BE2C (cell line): ENCODE measurements around the gene THSD7A.

ENCODE experiments used
- DNase-seq: peaks from one replicate; pipeline ENCODE4 v3.0.0-alpha.2; 2020
- H3K27me3 ChIP-seq: fragments of 250-450 bp; sonication (Bioruptor Pico); 2 replicates; pipeline ENCODE4 v1.5.1; 2020; ENCODE audit warnings: mild to moderate bottlenecking
- H3K36me3 ChIP-seq: fragments of 250-450 bp; sonication (Bioruptor Pico); 2 replicates; pipeline ENCODE4 v1.5.1; 2020; ENCODE audit warnings: mild to moderate bottlenecking
- H3K4me1 ChIP-seq: fragments of 250-450 bp; sonication (Bioruptor Pico); 2 replicates; pipeline ENCODE4 v1.5.1; 2020
- H3K4me3 ChIP-seq: 2 replicates; pipeline ENCODE4 v1.5.1; 2011; ENCODE audit warnings: low read depth, low read length
- H3K9me3 ChIP-seq: fragments of 250-450 bp; sonication (Bioruptor Pico); 2 replicates; pipeline ENCODE4 v1.5.1; 2020
- TF ChIP-seq, protein P1 (sequence below): IDR thresholded peaks from 2 replicates; pipeline ENCODE4 v1.5.1; 2012; ENCODE audit warnings: mild to moderate bottlenecking, low read depth, low read length

THSD7A gene

DNA sequence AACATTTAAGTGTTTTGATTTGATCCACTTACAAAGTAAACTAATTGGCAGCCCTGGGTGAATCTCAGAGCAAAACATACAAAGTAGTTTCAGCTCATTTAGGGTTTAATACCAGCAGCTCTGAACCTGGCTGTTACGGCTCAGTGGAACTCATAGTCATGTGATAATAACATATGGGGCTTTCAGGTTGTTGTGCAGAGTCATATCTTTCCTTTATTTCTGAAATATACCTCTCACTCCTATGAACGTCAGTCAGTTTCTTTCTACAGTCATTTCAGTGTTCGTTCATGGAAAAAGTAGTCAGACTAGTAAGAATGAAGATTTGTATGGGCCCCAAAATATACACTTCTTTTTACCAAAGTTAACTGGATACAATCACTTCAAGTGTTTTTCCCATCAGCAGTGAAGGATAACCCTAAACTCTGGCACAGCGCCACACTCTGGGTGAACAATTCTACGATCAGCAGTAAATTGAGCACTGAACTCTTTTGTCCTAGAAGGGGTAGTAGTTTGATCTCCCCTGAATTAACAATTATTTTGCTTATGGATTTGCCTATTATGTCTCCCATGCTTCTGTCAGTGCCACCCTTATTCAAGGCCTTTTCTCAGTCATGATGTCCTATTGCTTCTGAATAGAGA, 218.6 kb downstream of the THSD7A start:
- peaks cover 6% of the 10 kb centered on the region; the same call in 1 of the 2 replicates for H3K4me1 ChIP-seq
- no peaks in the 10 kb centered on the region for H3K27me3 ChIP-seq
- no peak overlapping the region for H3K4me3 ChIP-seq
- TF ChIP-seq, protein P1, sequence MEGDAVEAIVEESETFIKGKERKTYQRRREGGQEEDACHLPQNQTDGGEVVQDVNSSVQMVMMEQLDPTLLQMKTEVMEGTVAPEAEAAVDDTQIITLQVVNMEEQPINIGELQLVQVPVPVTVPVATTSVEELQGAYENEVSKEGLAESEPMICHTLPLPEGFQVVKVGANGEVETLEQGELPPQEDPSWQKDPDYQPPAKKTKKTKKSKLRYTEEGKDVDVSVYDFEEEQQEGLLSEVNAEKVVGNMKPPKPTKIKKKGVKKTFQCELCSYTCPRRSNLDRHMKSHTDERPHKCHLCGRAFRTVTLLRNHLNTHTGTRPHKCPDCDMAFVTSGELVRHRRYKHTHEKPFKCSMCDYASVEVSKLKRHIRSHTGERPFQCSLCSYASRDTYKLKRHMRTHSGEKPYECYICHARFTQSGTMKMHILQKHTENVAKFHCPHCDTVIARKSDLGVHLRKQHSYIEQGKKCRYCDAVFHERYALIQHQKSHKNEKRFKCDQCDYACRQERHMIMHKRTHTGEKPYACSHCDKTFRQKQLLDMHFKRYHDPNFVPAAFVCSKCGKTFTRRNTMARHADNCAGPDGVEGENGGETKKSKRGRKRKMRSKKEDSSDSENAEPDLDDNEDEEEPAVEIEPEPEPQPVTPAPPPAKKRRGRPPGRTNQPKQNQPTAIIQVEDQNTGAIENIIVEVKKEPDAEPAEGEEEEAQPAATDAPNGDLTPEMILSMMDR = no peak
- H3K9me3 ChIP-seq = no peaks in the 10 kb centered on the region
- H3K36me3 ChIP-seq = no peaks in the 10 kb centered on the region
- no peak for DNase-seq

DNA sequence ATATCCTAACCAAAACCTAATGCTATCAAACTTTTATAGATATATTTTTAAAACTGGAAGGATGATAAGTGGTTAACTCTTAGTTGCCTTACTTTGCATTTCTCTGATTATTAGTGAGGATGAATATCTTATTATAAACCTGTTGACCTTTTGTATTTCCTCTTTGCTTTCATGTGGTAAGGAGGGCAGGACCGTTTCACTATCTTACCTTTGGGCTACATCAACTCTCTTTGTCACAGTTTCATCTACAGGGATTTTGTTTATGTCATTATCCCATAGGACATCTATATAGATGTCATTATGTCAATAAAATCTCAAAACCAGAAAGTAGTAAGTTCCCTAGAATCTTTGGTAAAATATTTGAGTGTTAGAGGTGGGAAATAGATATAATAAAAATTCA, 219.3 kb downstream of the THSD7A start:
- no peaks in the 10 kb centered on the region for H3K36me3 ChIP-seq
- no peak overlapping the region for H3K4me3 ChIP-seq
- peaks cover 6% of the 10 kb centered on the region; the same call in 1 of the 2 replicates for H3K4me1 ChIP-seq
- no peak for DNase-seq
- TF ChIP-seq, protein P1 = no peak
- H3K27me3 ChIP-seq = no peaks in the 10 kb centered on the region
- H3K9me3 ChIP-seq = no peaks in the 10 kb centered on the region

DNA sequence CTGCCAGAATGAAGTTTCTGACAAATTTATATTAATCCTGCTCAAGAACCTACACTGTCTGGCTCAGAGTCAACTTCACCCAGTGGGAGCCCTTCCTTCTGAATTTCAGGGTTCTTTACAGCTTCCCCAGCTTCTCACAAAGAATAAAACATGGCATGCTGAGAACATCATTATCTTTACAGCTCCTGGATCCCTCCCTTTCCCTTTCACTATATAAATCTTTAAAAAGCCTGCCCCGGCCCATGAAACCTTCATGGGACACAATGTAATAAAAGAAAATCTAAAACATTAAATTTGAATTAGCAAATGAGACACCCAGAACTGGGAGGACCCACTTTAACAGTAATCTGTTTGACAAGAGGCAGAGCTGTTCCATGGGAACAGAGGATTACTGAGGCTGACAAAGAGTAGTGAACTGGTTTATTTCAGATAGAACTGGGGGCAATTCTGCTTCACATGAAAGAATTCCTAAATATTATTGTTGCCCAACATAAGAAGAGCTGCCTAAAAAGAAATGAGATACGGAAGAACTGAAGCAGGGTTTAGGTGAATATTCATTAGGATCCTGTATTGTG, 222.8 kb downstream of the THSD7A start:
- no peaks in the 10 kb centered on the region; the same call in 1 of the 2 replicates for H3K4me1 ChIP-seq
- no peaks in the 10 kb centered on the region for H3K27me3 ChIP-seq
- TF ChIP-seq, protein P1 = no peak
- no peaks in the 10 kb centered on the region for H3K36me3 ChIP-seq
- DNase-seq = no peak
- H3K9me3 ChIP-seq = no peaks in the 10 kb centered on the region
- H3K4me3 ChIP-seq = no peak overlapping the region

- Histone ChIP-seq H3K4me1 (no peaks in the 10 kb centered on the region; the same call in 1 of the 2 replicates), H3K36me3 (no peaks in the 10 kb centered on the region), H3K27me3 (no peaks in the 10 kb centered on the region), H3K4me3 (no peak overlapping the region), H3K9me3 (no peaks in the 10 kb centered on the region)
- DNase-seq = no peak
- TF ChIP-seq, protein P1 = no peak
Observed at GRCh38 chr7:11607686-11608085, 224.3 kb downstream of the THSD7A start.

DNA sequence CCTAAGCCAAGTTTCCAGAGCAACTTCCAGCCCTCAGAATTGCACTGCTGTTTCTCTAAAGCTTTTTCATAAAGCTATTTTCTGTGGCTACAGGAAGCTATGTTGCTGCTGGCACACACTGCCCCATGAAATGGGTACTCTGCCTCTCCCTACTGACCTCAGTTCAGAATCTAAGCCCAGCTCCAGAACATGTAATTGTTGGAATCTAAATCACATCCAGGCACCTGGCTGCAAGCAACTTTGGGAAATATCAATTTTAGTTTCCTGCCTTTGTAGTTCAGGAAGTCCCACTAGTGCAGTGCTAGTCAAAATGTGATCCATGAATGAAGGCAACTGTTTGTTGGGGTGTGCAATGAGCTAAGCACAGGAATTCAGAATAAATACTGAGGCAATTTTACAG, 226.2 kb downstream of the THSD7A start:
- H3K4me1 ChIP-seq = no peaks in the 10 kb centered on the region; the same call in 1 of the 2 replicates
- H3K27me3 ChIP-seq = no peaks in the 10 kb centered on the region
- no peak for DNase-seq
- H3K9me3 ChIP-seq = no peaks in the 10 kb centered on the region
- TF ChIP-seq, protein P1 = no peak
- no peaks in the 10 kb centered on the region for H3K36me3 ChIP-seq
- no peak overlapping the region for H3K4me3 ChIP-seq

GRCh38 chr7:11604505-11604904, 227.5 kb downstream of the THSD7A start:
- H3K27me3 ChIP-seq = no peaks in the 10 kb centered on the region
- H3K4me1 ChIP-seq = no peaks in the 10 kb centered on the region; the same call in 1 of the 2 replicates
- no peaks in the 10 kb centered on the region for H3K36me3 ChIP-seq
- no peaks in the 10 kb centered on the region for H3K9me3 ChIP-seq
- H3K4me3 ChIP-seq = no peak overlapping the region
- TF ChIP-seq, protein P1 = no peak
- DNase-seq = no peak
